Activated naive CD8-positive, alpha-beta T cell treated with anti-CD3 and anti-CD28 coated beads, Interleukin-2, amount 50 U/mL, for 16 hours (primary cell): ENCODE data around the gene SMIM36.
"Not testable (repeated sequence)": the region's sequence is repeated elsewhere in the genome, so short reads cannot be mapped to it uniquely, and the experiment has no call there.

Experiments used
- DNase-seq: peaks from one replicate; pipeline ENCODE4 v3.0.0-alpha.2; 2020; ENCODE audit warnings: low read depth, low spot score

SMIM36 gene

GRCh38 chr17:55510986-55511721, at the start of gene SMIM36:
Gene SMIM36 (minus strand): TSS chr17:55511452.
- DNase-seq = no peak

- DNase-seq = no peak
These were observed 44.5 kb upstream of the SMIM36 start for GRCh38 chr17:55555772-55556171.

GRCh38 chr17:55549140-55549539, 37.9 kb upstream of the SMIM36 start:
- DNase-seq = no peak

- no peak for DNase-seq
These were observed 35.9 kb upstream of the SMIM36 start for GRCh38 chr17:55546991-55547664.

GRCh38 chr17:55546481-55546880, 35.2 kb upstream of the SMIM36 start:
- no peak for DNase-seq

GRCh38 chr17:55545806-55546205, 34.6 kb upstream of the SMIM36 start:
- DNase-seq = no peak

- no peak for DNase-seq
These were observed 32.5 kb upstream of the SMIM36 start for GRCh38 chr17:55543709-55544108.

GRCh38 chr17:55540414-55541091, 29.3 kb upstream of the SMIM36 start:
- no peak for DNase-seq

GRCh38 chr17:55536205-55536604, 25.0 kb upstream of the SMIM36 start:
- no peak for DNase-seq

- no peak for DNase-seq
These were observed 22.4 kb upstream of the SMIM36 start for GRCh38 chr17:55533608-55534007.

- DNase-seq = no peak
These were observed 21.4 kb upstream of the SMIM36 start for GRCh38 chr17:55532670-55533069.

GRCh38 chr17:55531053-55531728, 19.9 kb upstream of the SMIM36 start:
- DNase-seq = no peak

- DNase-seq = no peak
These were observed 18.8 kb upstream of the SMIM36 start for GRCh38 chr17:55530064-55530463.

GRCh38 chr17:55527540-55528118, 16.4 kb upstream of the SMIM36 start:
- no peak for DNase-seq

GRCh38 chr17:55524440-55525220, 13.4 kb upstream of the SMIM36 start:
- no peak for DNase-seq

GRCh38 chr17:55523032-55523431, 11.8 kb upstream of the SMIM36 start:
- not testable (repeated sequence) for DNase-seq

GRCh38 chr17:55521186-55521585, 9.9 kb upstream of the SMIM36 start:
- DNase-seq = no peak

GRCh38 chr17:55520402-55520801, 9.2 kb upstream of the SMIM36 start:
- DNase-seq = no peak

- DNase-seq = no peak
These were observed 7.3 kb upstream of the SMIM36 start for GRCh38 chr17:55518510-55518909.

- peak; percentile 46 for DNase-seq
These were observed 2.8 kb upstream of the SMIM36 start for GRCh38 chr17:55513885-55514590.
